ENCODE results near the gene ZNF234. TPM values are rescaled to one million over a fixed set of nuclear protein-coding genes. Genes with fewer than 3 reads are reported as not detected.
"Not testable (repeated sequence)": the region's sequence is repeated elsewhere in the genome, so short reads cannot be mapped to it uniquely, and the experiment has no call there.

Gene ZNF234
- total RNA-seq, 4 donors from 2014 or later = 0.88 to 8.4 (median 3.4) TPM

GRCh38 chr19:44163789-44164188 is 22.4 kb downstream of the ZNF234 start:
- TF ChIP-seq POLR2A (IDR thresholded peaks at IDR 0.05) (no peak), CTCF (IDR thresholded peaks at IDR 0.05) (no peak)
- H3K36me3 ChIP-seq = peaks cover 3 to 30% (median 4%) of the 10 kb centered on the region in 3 donors
- 93 to 95% methylated on average over 2 of the region's 2 CpGs for WGBS, 2 donors
- H3K27me3 ChIP-seq = no peaks in the 10 kb centered on the region
- peaks cover 6 to 24% (median 9%) of the 10 kb centered on the region in 3 donors for H3K4me1 ChIP-seq
- no peak overlapping the region for H3K27ac ChIP-seq
- H3K4me3 ChIP-seq = no peak overlapping the region
- H3K9me3 ChIP-seq = peaks cover 0 to 77% (median 25%) of the 10 kb centered on the region in 3 donors
- intact Hi-C loops (cut with DNase I) = no loop called here
- DNase-seq = no peak

GRCh38 chr19:44164327-44164672 is 22.9 kb downstream of the ZNF234 start:
- 60 to 67% methylated on average over 1 to 3 of the region's 3 CpGs for WGBS, 2 donors
- peak overlapping the region; percentile 79 to 92 (median 90) for H3K27ac ChIP-seq
- no peak for DNase-seq
- no peaks in the 10 kb centered on the region for H3K27me3 ChIP-seq
- TF ChIP-seq CTCF (IDR thresholded peaks at IDR 0.05) = no peak
- TF ChIP-seq POLR2A (IDR thresholded peaks at IDR 0.05) = no peak
- H3K4me3 ChIP-seq = peak overlapping the region; percentile 66 to 94 (median 79)
- H3K4me1 ChIP-seq = peaks cover 6 to 24% (median 9%) of the 10 kb centered on the region in 3 donors
- intact Hi-C loops (cut with DNase I) = no loop called here
- peaks cover 3 to 36% (median 7%) of the 10 kb centered on the region in 3 donors for H3K36me3 ChIP-seq
- peaks cover 0 to 77% (median 24%) of the 10 kb centered on the region in 3 donors for H3K9me3 ChIP-seq

GRCh38 chr19:44164673-44165512 is 23.5 kb downstream of the ZNF234 start, which contains the start of gene ZNF226:
Gene ZNF226, plus strand, starts transcription at chr19:44165100. Its CDS starts 4,981 bp downstream, at chr19:44170081.
- 0 to 1% methylated on average over 22 to 30 of the region's 32 CpGs for WGBS, 2 donors
- no peaks in the 10 kb centered on the region for H3K27me3 ChIP-seq
- peak within 1 kb of the TSS; percentile 66 to 94 (median 79) for H3K4me3 ChIP-seq
- peak within 1 kb of the TSS; percentile 79 to 92 (median 90) for H3K27ac ChIP-seq
- intact Hi-C loops (cut with DNase I) = no loop called here
- peak; percentile 50 for DNase-seq
- peaks cover 8 to 41% (median 13%) of the 10 kb centered on the region in 3 donors for H3K36me3 ChIP-seq
- H3K9me3 ChIP-seq = peaks cover 0 to 77% (median 29%) of the 10 kb centered on the region in 3 donors
- TF ChIP-seq CTCF (IDR thresholded peaks at IDR 0.05) (peak in 1 of 6 experiments; percentile 22), POLR2A (IDR thresholded peaks at IDR 0.05) (peak in 1 of 4 donors; percentile 41)
- peaks cover 6 to 24% (median 9%) of the 10 kb centered on the region in 3 donors for H3K4me1 ChIP-seq

GRCh38 chr19:44170660-44171059 is 29.3 kb downstream of the ZNF234 start:
- H3K27me3 ChIP-seq; DNase-seq; intact Hi-C loops (cut with DNase I); H3K4me3 ChIP-seq; H3K27ac ChIP-seq: not testable (repeated sequence)
- peaks cover 0 to 15% (median 7%) of the 10 kb centered on the region in 3 donors for H3K4me1 ChIP-seq
- peaks cover 50 to 99% (median 56%) of the 10 kb centered on the region in 3 donors for H3K36me3 ChIP-seq
- 88 to 98% methylated on average over 6 of the region's 6 CpGs for WGBS, 2 donors
- H3K9me3 ChIP-seq = peaks cover 0 to 94% (median 62%) of the 10 kb centered on the region in 3 donors

GRCh38 chr19:44176590-44176989 is 35.2 kb downstream of the ZNF234 start:
- Histone ChIP-seq H3K27ac (no peak overlapping the region), H3K4me3 (no peak overlapping the region), H3K9me3 (peaks cover 0 to 100% (median 88%) of the 10 kb centered on the region in 3 donors), H3K36me3 (peaks cover 30 to 58% (median 43%) of the 10 kb centered on the region in 3 donors), H3K27me3 (no peaks in the 10 kb centered on the region), H3K4me1 (no peaks in the 10 kb centered on the region)
- no peak for DNase-seq
- intact Hi-C loops (cut with DNase I) = no loop called here
- TF ChIP-seq CTCF (IDR thresholded peaks at IDR 0.05) = no peak
- TF ChIP-seq POLR2A (IDR thresholded peaks at IDR 0.05) = no peak
- WGBS, 2 donors = 87 to 95% methylated on average over 3 of the region's 3 CpGs
